GM10266 (cell line): ENCODE results near the gene KIF2A.
A peak's percentile ranks its signal among the peaks of the same experiment; 100 is the strongest.

Source experiments
- DNase-seq: peaks from one replicate; pipeline ENCODE4 v3.0.0; 2012; ENCODE audit errors: extremely low spot score
- TF ChIP-seq, protein P1 (sequence below): IDR thresholded peaks from 2 replicates; pipeline ENCODE4 v1.5.1; 2012; ENCODE audit warnings: mild to moderate bottlenecking, low read depth; ENCODE audit not compliant: control insufficient read depth, insufficient read depth; ENCODE audit errors: missing control alignments

Gene KIF2A

DNA sequence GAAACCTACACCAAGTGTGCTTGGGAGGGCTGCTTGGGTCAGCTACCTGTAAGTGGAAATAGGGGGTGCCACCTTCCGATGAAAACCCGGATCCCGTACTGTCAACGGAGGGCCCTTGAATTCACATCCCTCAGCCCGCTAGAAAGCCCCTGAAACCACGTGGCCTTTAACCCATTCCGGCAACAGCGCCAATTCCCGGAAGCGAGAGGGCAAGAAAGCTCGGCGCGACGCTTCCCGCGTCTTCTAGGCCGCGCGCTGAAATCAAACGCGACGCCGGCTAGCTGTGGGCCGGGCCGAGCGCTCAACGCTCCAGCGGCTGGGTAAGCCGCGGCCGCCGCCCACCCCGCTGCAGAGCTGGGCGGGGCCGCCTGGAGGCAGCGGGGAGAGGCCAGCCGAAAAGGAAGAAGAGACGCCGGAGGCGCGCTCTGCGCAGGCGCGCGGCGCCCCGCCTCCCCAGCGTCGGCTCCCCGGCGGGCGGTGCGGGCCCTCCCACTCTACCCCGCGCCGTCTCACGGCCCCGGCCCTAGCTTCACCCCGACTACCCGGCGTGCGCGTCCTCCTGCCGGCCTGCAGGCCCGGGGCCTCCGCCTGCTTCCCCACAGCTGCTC is at the start of gene KIF2A:
KIF2A (plus strand) TSS at position 492 of the 608 bp plus-strand sequence. CDS start 267 bp downstream, outside the sequence.
- TF ChIP-seq, protein P1, sequence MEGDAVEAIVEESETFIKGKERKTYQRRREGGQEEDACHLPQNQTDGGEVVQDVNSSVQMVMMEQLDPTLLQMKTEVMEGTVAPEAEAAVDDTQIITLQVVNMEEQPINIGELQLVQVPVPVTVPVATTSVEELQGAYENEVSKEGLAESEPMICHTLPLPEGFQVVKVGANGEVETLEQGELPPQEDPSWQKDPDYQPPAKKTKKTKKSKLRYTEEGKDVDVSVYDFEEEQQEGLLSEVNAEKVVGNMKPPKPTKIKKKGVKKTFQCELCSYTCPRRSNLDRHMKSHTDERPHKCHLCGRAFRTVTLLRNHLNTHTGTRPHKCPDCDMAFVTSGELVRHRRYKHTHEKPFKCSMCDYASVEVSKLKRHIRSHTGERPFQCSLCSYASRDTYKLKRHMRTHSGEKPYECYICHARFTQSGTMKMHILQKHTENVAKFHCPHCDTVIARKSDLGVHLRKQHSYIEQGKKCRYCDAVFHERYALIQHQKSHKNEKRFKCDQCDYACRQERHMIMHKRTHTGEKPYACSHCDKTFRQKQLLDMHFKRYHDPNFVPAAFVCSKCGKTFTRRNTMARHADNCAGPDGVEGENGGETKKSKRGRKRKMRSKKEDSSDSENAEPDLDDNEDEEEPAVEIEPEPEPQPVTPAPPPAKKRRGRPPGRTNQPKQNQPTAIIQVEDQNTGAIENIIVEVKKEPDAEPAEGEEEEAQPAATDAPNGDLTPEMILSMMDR: peak; percentile 5
- peak; percentile 98 for DNase-seq

DNA sequence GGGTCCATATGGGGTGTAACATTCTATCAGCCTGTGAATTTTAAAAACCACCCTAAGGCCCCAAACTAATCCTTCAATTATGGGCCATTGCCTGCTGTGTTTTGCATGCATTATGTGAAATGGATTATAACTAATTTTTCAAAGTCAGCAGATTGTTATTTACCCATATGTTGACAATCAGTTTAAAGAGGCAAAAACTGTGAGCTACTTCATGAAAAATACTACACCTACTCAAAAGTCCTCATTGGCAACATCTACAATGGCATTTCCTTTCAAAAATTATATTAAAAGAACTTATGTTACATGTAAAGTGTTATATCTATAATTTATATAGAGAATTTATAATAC is 49.0 kb upstream of the KIF2A start:
- TF ChIP-seq, protein P1: no peak

DNA sequence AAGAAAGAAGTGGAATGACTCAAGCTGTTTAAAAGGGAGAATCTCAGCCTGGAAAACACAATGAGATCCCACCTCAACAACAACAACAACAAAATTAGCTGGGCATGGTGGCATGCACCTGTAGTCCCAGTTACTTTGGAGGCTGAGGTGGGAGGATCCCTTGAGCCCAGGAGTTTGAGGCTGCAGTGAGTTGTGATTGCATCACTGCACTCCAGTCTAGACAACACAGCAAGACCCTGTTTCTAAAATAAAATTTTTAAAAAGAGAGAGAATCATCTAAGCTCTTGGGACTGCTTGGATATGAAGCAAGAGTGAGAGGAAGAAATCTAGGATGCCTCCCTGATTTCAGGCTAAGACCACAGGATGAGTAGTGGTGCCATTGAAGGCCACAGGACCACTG is 47.4 kb upstream of the KIF2A start:
- TF ChIP-seq, protein P1: no peak
- no peak for DNase-seq

More for the DNA sequence above, 49.0 kb upstream of the KIF2A start:
- DNase-seq: no peak

DNA sequence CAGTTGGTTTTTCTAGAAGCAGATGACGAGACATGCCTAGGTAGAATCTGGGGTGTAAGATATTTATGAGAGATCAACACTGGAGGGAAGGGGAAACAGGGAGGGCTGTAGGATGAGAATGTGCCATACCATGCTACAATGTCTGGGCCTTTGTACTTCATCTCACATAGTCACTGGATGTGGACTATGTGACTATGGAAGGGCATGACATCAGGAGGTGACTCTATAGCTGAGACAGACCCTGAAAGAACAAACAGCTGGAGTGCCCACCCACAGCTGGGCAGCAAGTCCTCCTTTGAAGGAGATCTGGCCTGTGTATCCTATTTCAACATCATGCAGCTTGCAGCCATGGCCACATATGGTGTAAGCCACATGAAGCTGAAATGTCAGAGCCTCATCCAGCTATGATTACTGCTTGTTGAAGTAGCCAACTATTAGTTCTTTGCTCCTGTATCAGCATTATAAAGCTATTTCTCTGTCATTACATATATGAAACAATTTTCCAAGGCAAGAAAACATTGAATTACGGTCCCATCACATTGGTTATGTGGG is 46.2 kb upstream of the KIF2A start:
- DNase-seq: no peak
- TF ChIP-seq, protein P1: no peak

DNA sequence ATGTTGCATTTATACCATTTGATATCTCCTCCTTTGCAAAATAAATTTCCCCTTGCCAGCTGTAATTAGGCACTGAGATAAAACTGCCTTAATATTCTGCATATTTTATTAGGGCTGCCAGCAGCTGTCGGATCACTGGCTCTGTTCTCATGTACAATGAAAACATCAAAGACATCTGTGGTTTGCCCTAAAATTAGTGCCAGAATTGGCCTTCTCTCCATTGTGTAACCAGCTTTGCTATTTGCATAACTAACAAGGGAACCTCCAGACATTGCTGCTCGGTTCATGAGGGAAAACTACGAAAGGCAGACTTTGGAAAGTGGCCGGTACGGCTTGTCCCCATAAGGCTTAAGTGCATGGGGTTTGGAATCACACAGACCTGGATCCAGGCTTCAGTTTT is 45.5 kb upstream of the KIF2A start:
- TF ChIP-seq, protein P1: no peak
- no peak for DNase-seq

DNA sequence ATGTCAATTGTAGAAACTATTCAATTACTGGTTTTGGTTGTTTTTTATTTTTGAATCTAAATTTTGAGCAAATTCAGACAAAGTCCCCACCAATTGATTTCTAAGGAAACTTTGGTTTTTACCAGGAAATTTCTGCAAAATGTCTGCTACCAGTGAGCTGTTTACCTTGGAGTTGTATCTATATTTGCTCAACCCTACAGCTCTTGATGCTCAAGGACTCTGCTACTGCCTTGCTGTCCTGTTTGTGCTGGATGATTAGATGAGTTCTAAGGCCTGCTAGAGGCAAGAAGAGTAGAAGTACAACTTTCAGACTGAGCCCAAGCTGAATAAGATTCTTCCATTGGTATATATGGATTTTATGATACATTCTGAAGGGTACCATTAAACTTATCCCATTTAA is 42.6 kb upstream of the KIF2A start:
- TF ChIP-seq, protein P1: no peak
- DNase-seq: no peak

DNA sequence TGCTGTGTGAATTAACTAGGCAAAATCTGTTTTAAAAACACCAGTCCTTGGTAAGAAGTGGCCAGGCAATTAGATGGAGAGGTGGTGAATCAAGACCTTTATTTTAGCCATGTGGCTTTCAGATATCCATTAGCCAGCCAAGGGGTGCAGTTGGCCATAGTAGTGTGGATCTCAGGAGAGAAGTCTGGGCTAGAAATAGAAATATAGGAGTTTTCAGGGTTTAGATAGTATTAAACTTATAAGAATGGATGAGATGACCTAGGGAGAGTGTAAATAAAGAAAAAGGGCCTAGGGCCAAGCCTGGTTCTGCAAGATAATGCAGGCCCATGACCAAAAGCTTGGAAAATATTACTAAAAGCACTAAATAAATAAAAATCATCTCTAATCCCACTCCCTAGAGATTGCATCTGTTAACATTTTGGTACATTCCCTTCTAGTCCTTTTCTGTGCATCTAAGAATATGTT is 40.3 kb upstream of the KIF2A start:
- no peak for DNase-seq
- TF ChIP-seq, protein P1: no peak
